ENCODE data around the gene FXYD6. TPM values are rescaled to one million over a fixed set of nuclear protein-coding genes. Genes with fewer than 3 reads are reported as not detected.

Gene FXYD6
- total and polyA plus RNA-seq, 2 donors (not counting 1 experiment from before 2014, with no cell fraction given) = not detected

DNA sequence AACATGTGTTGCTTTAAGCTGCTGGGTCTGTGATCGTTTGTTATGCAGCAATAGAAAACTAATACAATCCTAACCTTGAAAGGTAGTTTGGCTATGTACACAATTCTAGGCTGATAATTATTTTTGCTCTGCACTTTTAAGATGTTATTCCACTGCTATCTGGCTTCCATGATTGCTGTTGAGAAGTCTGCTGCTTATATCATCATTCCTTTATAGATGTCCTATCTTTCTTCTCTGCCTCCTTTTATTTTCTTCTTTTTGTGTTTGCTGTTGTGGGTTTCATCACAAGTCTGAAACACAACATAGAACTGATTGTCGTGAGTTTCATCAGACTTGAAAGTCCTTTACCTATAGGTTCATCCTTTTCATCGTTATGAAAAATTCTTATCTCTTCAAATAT is 24.1 kb downstream of the FXYD6 start:
- Mint-ChIP-seq H3K27me3 (peaks cover 54% of the 10 kb centered on the region), H3K9me3 (ENCODE audit: insufficient read depth) (peaks cover 8% of the 10 kb centered on the region), H3K27ac (no peak overlapping the region), H3K4me3 (no peak overlapping the region), H3K4me1 (no peaks in the 10 kb centered on the region)
- peaks cover 0 to 24% (median 7%) of the 10 kb centered on the region in 4 experiments for H3K27me3 ChIP-seq (replicated peaks in 1 of 4; ENCODE audit: control extremely low read depth in 1 of 4, control insufficient read depth in 3 of 4, insufficient read depth in 4 of 4, low read length in 3 of 4)
- no peaks in the 10 kb centered on the region for H3K36me3 ChIP-seq (replicated peaks in 1 of 2; ENCODE audit: control extremely low read depth in 1 of 2, control insufficient read depth in 1 of 2, extremely low read depth in 1 of 2, insufficient read depth in 2 of 2, low read length in 1 of 2)
- H2AFZ ChIP-seq (ENCODE audit: insufficient read depth, low read depth, low read length, poor library complexity, severe bottlenecking) = no peak overlapping the region
- no peak overlapping the region for H3K9ac ChIP-seq (ENCODE audit: low read length)
- ATAC-seq (ENCODE audit: low read depth) (no peak), DNase-seq (no peak)
- intact Hi-C loops (cut with micrococcal nuclease) = no loop called here
- H3K4me3 ChIP-seq (ENCODE audit: control extremely low read depth in 1 of 5, extremely low read depth in 1 of 5, insufficient read depth in 1 of 5, low read depth in 2 of 5, low read length in 4 of 5) = no peak overlapping the region
- no peaks in the 10 kb centered on the region for H3K79me2 ChIP-seq (ENCODE audit: control insufficient read depth, insufficient read depth, low read length)
- CTCF ChIA-PET = interaction anchor here (1.1 to 5.5 kb wide), 6 partner anchors 8 to 201 kb away, joined by 3 to 37 read pairs (median 5); no protein-coding TSS in a partner anchor
- no peaks in the 10 kb centered on the region for H4K20me1 ChIP-seq (ENCODE audit: control insufficient read depth, insufficient read depth, low read length, poor library complexity, severe bottlenecking)
- H3K9me3 ChIP-seq (ENCODE audit: control extremely low read depth in 1 of 3, control insufficient read depth in 2 of 3, insufficient read depth in 1 of 3, low read length in 2 of 3) = peaks cover 0 to 5% (median 2%) of the 10 kb centered on the region in 3 donors
- WGBS (ENCODE audit: insufficient coverage) = 100% methylated on average over 1 of the region's 3 CpGs
- no peaks in the 10 kb centered on the region for H3K4me1 ChIP-seq (ENCODE audit: control insufficient read depth in 2 of 2, insufficient read depth in 2 of 2, low read length in 2 of 2)
- no peak overlapping the region for H3K27ac ChIP-seq (ENCODE audit: low read length in 2 of 2)
- H3K4me2 ChIP-seq (replicated peaks; ENCODE audit: low read depth, low read length, poor library complexity, severe bottlenecking) = no peak overlapping the region
- POLR2A ChIA-PET = no interaction called here
- TF ChIP-seq, protein P1, sequence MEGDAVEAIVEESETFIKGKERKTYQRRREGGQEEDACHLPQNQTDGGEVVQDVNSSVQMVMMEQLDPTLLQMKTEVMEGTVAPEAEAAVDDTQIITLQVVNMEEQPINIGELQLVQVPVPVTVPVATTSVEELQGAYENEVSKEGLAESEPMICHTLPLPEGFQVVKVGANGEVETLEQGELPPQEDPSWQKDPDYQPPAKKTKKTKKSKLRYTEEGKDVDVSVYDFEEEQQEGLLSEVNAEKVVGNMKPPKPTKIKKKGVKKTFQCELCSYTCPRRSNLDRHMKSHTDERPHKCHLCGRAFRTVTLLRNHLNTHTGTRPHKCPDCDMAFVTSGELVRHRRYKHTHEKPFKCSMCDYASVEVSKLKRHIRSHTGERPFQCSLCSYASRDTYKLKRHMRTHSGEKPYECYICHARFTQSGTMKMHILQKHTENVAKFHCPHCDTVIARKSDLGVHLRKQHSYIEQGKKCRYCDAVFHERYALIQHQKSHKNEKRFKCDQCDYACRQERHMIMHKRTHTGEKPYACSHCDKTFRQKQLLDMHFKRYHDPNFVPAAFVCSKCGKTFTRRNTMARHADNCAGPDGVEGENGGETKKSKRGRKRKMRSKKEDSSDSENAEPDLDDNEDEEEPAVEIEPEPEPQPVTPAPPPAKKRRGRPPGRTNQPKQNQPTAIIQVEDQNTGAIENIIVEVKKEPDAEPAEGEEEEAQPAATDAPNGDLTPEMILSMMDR (IDR thresholded peaks at IDR 0.05) = no peak
- TF ChIP-seq EZH2 (IDR thresholded peaks at IDR 0.05; ENCODE audit: borderline replicate concordance, insufficient read depth, low read depth, low read length, poor library complexity, severe bottlenecking) = no peak

GRCh38 chr11:117851852-117852251 is 24.6 kb downstream of the FXYD6 start:
- Histone ChIP-seq H3K4me2 (replicated peaks; ENCODE audit: low read depth, low read length, poor library complexity, severe bottlenecking) (no peak overlapping the region), H3K27ac (ENCODE audit: low read length in 2 of 2) (no peak overlapping the region), H2AFZ (ENCODE audit: insufficient read depth, low read depth, low read length, poor library complexity, severe bottlenecking) (no peak overlapping the region), H3K4me1 (ENCODE audit: control insufficient read depth in 2 of 2, insufficient read depth in 2 of 2, low read length in 2 of 2) (no peaks in the 10 kb centered on the region), H3K79me2 (ENCODE audit: control insufficient read depth, insufficient read depth, low read length) (no peaks in the 10 kb centered on the region), H3K9me3 (ENCODE audit: control extremely low read depth in 1 of 3, control insufficient read depth in 2 of 3, insufficient read depth in 1 of 3, low read length in 2 of 3) (peaks cover 0 to 5% (median 2%) of the 10 kb centered on the region in 3 donors), H3K9ac (ENCODE audit: low read length) (no peak overlapping the region), H3K4me3 (ENCODE audit: control extremely low read depth in 1 of 5, extremely low read depth in 1 of 5, insufficient read depth in 1 of 5, low read depth in 2 of 5, low read length in 4 of 5) (no peak overlapping the region), H4K20me1 (ENCODE audit: control insufficient read depth, insufficient read depth, low read length, poor library complexity, severe bottlenecking) (no peaks in the 10 kb centered on the region), H3K36me3 (replicated peaks in 1 of 2; ENCODE audit: control extremely low read depth in 1 of 2, control insufficient read depth in 1 of 2, extremely low read depth in 1 of 2, insufficient read depth in 2 of 2, low read length in 1 of 2) (no peaks in the 10 kb centered on the region), H3K27me3 (replicated peaks in 1 of 4; ENCODE audit: control extremely low read depth in 1 of 4, control insufficient read depth in 3 of 4, insufficient read depth in 4 of 4, low read length in 3 of 4) (peaks cover 0 to 24% (median 7%) of the 10 kb centered on the region in 4 experiments)
- intact Hi-C loops (cut with micrococcal nuclease) = no loop called here
- peaks cover 50% of the 10 kb centered on the region for H3K27me3 Mint-ChIP-seq
- DNase-seq (no peak), ATAC-seq (ENCODE audit: low read depth) (no peak)
- CTCF ChIA-PET = interaction anchor here (1.1 to 5.5 kb wide), 4 partner anchors 91 to 202 kb away, joined by 3 to 37 read pairs (median 6); no protein-coding TSS in a partner anchor
- H3K9me3 Mint-ChIP-seq (ENCODE audit: insufficient read depth) = peaks cover 8% of the 10 kb centered on the region
- H3K4me1 Mint-ChIP-seq = no peaks in the 10 kb centered on the region
- no peak overlapping the region for H3K27ac Mint-ChIP-seq
- no peak overlapping the region for H3K4me3 Mint-ChIP-seq
- TF ChIP-seq, protein P1 (IDR thresholded peaks at IDR 0.05) = no peak
- no peak for TF ChIP-seq EZH2 (IDR thresholded peaks at IDR 0.05; ENCODE audit: borderline replicate concordance, insufficient read depth, low read depth, low read length, poor library complexity, severe bottlenecking)
- POLR2A ChIA-PET = no interaction called here
- WGBS (ENCODE audit: insufficient coverage) = 38% methylated on average over 2 of the region's 3 CpGs

Data from B cell (primary cell).